ENCODE results near the gene ITGA1.

ITGA1 gene

GRCh38 chr5:53001541-53001940 is 213.8 kb downstream of the ITGA1 start:
- no peaks in the 10 kb centered on the region for H3K9me3 Mint-ChIP-seq
- H3K36me3 Mint-ChIP-seq: no peaks in the 10 kb centered on the region
- ATAC-seq (replicated peaks): no peak
- H3K27ac Mint-ChIP-seq: no peak overlapping the region
- H3K4me1 Mint-ChIP-seq: no peaks in the 10 kb centered on the region
- DNase-seq: no peak
- H3K27me3 Mint-ChIP-seq: peaks cover 3 to 6% of the 10 kb centered on the region in 2 donors
- no peak overlapping the region for H3K4me3 Mint-ChIP-seq

GRCh38 chr5:53002491-53002890 is 214.8 kb downstream of the ITGA1 start:
- no peak overlapping the region for H3K27ac Mint-ChIP-seq
- no peaks in the 10 kb centered on the region for H3K36me3 Mint-ChIP-seq
- DNase-seq (no peak), ATAC-seq (replicated peaks) (no peak)
- no peak overlapping the region for H3K4me3 Mint-ChIP-seq
- H3K9me3 Mint-ChIP-seq: no peaks in the 10 kb centered on the region
- peaks cover 3 to 6% of the 10 kb centered on the region in 2 donors for H3K27me3 Mint-ChIP-seq
- peaks cover 0 to 7% of the 10 kb centered on the region in 2 donors for H3K4me1 Mint-ChIP-seq

DNA sequence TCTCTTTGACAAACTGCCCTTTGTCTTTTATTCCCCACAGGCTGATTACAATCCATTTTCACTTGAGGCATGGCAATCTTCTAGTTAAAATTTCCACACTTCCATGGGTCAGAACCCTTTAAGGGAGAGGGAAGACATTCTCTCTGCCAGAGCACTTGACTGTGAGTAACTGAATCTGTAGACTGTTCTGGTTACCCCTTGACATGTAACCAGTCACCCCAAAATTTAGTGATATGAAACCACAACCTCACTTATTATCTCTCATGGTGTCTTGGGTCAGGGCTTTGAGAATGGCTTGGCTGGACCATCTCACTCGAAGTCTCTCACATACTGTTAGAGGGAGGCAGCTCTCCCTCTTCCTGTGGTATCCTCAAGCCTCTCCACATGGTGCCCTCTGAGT is 215.4 kb downstream of the ITGA1 start:
- Mint-ChIP-seq H3K4me3 (no peak overlapping the region), H3K27me3 (peaks cover 3 to 6% of the 10 kb centered on the region in 2 donors), H3K4me1 (peaks cover 0 to 7% of the 10 kb centered on the region in 2 donors), H3K36me3 (no peaks in the 10 kb centered on the region), H3K9me3 (no peaks in the 10 kb centered on the region), H3K27ac (no peak overlapping the region)
- ATAC-seq (replicated peaks) (no peak), DNase-seq (no peak)

GRCh38 chr5:53006911-53007890 is 219.5 kb downstream of the ITGA1 start:
- Mint-ChIP-seq H3K27ac (no peak overlapping the region), H3K4me1 (peaks cover 2 to 7% of the 10 kb centered on the region in 2 donors), H3K36me3 (no peaks in the 10 kb centered on the region), H3K4me3 (no peak overlapping the region), H3K27me3 (peaks cover 3 to 6% of the 10 kb centered on the region in 2 donors), H3K9me3 (no peaks in the 10 kb centered on the region)
- ATAC-seq (replicated peaks) (no peak), DNase-seq (no peak)

GRCh38 chr5:53008751-53009150 is 221.0 kb downstream of the ITGA1 start:
- Mint-ChIP-seq H3K9me3 (peaks cover 0 to 3% of the 10 kb centered on the region in 2 donors), H3K4me3 (no peak overlapping the region), H3K36me3 (no peaks in the 10 kb centered on the region), H3K27ac (no peak overlapping the region), H3K27me3 (peaks cover 0 to 3% of the 10 kb centered on the region in 2 donors), H3K4me1 (peaks cover 2 to 7% of the 10 kb centered on the region in 2 donors)
- DNase-seq: peak; percentile 12
- peak; percentile 98 to 99 for ATAC-seq (replicated peaks)
